ENCODE data around the gene FRYL. TPM values are rescaled to one million over a fixed set of nuclear protein-coding genes. Genes with fewer than 3 reads are reported as not detected.
"Not testable (repeated sequence)": the region's sequence is repeated elsewhere in the genome, so short reads cannot be mapped to it uniquely, and the experiment has no call there.

Gene FRYL
- total RNA-seq, 1 experiment from 2014 or later = 53.9 TPM

- H3K4me3 Mint-ChIP-seq (ENCODE audit: unreplicated experiment) = no peak overlapping the region
- H3K27me3 Mint-ChIP-seq (ENCODE audit: insufficient read depth, unreplicated experiment) = no peaks in the 10 kb centered on the region
- DNase-seq (ENCODE audit: unreplicated experiment) = no peak
- peaks cover 9% of the 10 kb centered on the region for H3K36me3 Mint-ChIP-seq (ENCODE audit: insufficient read depth, unreplicated experiment)
- no peak overlapping the region for H3K27ac Mint-ChIP-seq (ENCODE audit: low read depth, unreplicated experiment)
- intact Hi-C loops (cut with micrococcal nuclease) = no loop called here
- H3K4me1 Mint-ChIP-seq (ENCODE audit: insufficient read depth, unreplicated experiment) = peaks cover 11% of the 10 kb centered on the region
- CTCF ChIA-PET = interaction anchor here (1.0 kb wide), 1 partner anchor 227 kb away, joined by 3 read pairs; no protein-coding TSS in a partner anchor
- no peaks in the 10 kb centered on the region for H3K9me3 Mint-ChIP-seq (ENCODE audit: unreplicated experiment)
- no TSS peak for BruUV-seq (replicated peaks)
- POLR2A ChIA-PET = interaction anchor here (1.5 to 1.7 kb wide), 2 partner anchors 11 to 93 kb away, joined by 6 to 9 read pairs; partner anchors contain the start of gene FRYL
- TF ChIP-seq, protein P1, sequence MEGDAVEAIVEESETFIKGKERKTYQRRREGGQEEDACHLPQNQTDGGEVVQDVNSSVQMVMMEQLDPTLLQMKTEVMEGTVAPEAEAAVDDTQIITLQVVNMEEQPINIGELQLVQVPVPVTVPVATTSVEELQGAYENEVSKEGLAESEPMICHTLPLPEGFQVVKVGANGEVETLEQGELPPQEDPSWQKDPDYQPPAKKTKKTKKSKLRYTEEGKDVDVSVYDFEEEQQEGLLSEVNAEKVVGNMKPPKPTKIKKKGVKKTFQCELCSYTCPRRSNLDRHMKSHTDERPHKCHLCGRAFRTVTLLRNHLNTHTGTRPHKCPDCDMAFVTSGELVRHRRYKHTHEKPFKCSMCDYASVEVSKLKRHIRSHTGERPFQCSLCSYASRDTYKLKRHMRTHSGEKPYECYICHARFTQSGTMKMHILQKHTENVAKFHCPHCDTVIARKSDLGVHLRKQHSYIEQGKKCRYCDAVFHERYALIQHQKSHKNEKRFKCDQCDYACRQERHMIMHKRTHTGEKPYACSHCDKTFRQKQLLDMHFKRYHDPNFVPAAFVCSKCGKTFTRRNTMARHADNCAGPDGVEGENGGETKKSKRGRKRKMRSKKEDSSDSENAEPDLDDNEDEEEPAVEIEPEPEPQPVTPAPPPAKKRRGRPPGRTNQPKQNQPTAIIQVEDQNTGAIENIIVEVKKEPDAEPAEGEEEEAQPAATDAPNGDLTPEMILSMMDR (IDR thresholded peaks at IDR 0.05; ENCODE audit: unreplicated experiment) = no peak
Observed at GRCh38 chr4:48686369-48686768, 93.7 kb downstream of the FRYL start.

- Mint-ChIP-seq H3K4me3 (ENCODE audit: unreplicated experiment) (no peak overlapping the region), H3K9me3 (ENCODE audit: unreplicated experiment) (no peaks in the 10 kb centered on the region), H3K27me3 (ENCODE audit: insufficient read depth, unreplicated experiment) (no peaks in the 10 kb centered on the region), H3K36me3 (ENCODE audit: insufficient read depth, unreplicated experiment) (peaks cover 9% of the 10 kb centered on the region), H3K27ac (ENCODE audit: low read depth, unreplicated experiment) (no peak overlapping the region), H3K4me1 (ENCODE audit: insufficient read depth, unreplicated experiment) (peaks cover 12% of the 10 kb centered on the region)
- BruUV-seq (replicated peaks) = TSS peak; percentile 7
- POLR2A ChIA-PET = interaction anchor here (0.6 to 1.8 kb wide), 6 partner anchors 15 to 104 kb away, joined by 3 to 6 read pairs (median 3); partner anchors contain the start of gene FRYL
- TF ChIP-seq, protein P1 (IDR thresholded peaks at IDR 0.05; ENCODE audit: unreplicated experiment) = no peak
- intact Hi-C loops (cut with micrococcal nuclease) = loop anchor here (5.0 kb wide), 2 partner anchors 93 to 278 kb away; no protein-coding TSS in a partner anchor
- no peak for DNase-seq (ENCODE audit: unreplicated experiment)
- CTCF ChIA-PET = interaction anchor here (0.6 to 1.4 kb wide), 2 partner anchors 49 to 105 kb away, joined by 6 read pairs; no protein-coding TSS in a partner anchor
Observed at GRCh38 chr4:48683784-48684666, 96.1 kb downstream of the FRYL start.

DNA sequence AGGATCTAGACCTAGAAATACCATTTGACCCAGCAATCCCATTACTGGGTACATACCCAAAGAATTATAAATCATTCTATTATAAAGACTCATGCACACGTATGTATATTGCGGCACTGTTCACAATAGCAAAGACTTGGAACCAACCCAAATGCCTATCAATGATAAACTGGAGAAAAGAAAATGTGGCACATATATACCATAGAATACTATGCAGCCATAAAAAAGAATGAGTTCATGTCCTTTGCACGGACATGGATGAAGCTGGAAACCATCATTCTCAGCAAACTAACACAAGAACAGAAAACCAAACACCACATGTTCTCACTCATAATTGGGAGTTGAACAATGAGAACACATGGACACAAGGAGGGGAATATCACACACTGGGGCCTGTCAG, 97.2 kb downstream of the FRYL start:
- H3K9me3 Mint-ChIP-seq (ENCODE audit: unreplicated experiment); H3K4me3 Mint-ChIP-seq (ENCODE audit: unreplicated experiment); DNase-seq (ENCODE audit: unreplicated experiment); H3K36me3 Mint-ChIP-seq (ENCODE audit: insufficient read depth, unreplicated experiment); H3K27me3 Mint-ChIP-seq (ENCODE audit: insufficient read depth, unreplicated experiment); H3K27ac Mint-ChIP-seq (ENCODE audit: low read depth, unreplicated experiment); BruUV-seq (replicated peaks): not testable (repeated sequence)
- peaks cover 12% of the 10 kb centered on the region for H3K4me1 Mint-ChIP-seq (ENCODE audit: insufficient read depth, unreplicated experiment)
- POLR2A ChIA-PET = interaction anchor here (1.0 to 1.6 kb wide), 2 partner anchors 95 to 105 kb away, joined by 5 read pairs; no protein-coding TSS in a partner anchor
- intact Hi-C loops (cut with micrococcal nuclease) = loop anchor here (5.0 kb wide), 2 partner anchors 94 to 279 kb away; no protein-coding TSS in a partner anchor
- CTCF ChIA-PET = interaction anchor here (1.1 to 1.6 kb wide), 2 partner anchors 101 to 104 kb away, joined by 3 to 4 read pairs; no protein-coding TSS in a partner anchor

DNA sequence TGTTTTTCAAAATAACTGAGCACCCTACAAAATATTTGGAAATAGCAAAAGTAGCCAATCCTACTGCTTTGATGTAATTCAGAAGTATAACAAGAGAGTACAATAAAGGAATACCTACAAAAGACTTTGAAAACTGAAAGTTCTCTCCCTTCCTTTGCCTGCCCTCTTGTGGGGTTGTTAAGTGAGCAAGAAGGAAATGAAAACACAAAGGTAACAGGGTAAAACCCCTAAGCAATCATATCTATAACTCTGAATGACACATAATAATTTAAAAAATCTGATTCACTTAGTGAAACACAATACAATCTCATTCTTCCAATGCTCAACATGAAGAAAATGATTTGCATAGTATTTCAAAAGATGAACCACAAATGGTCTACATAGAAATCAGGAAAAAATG, 98.2 kb downstream of the FRYL start:
- peaks cover 9% of the 10 kb centered on the region for H3K36me3 Mint-ChIP-seq (ENCODE audit: insufficient read depth, unreplicated experiment)
- no peaks in the 10 kb centered on the region for H3K27me3 Mint-ChIP-seq (ENCODE audit: insufficient read depth, unreplicated experiment)
- no peaks in the 10 kb centered on the region for H3K9me3 Mint-ChIP-seq (ENCODE audit: unreplicated experiment)
- H3K4me3 Mint-ChIP-seq (ENCODE audit: unreplicated experiment) = no peak overlapping the region
- POLR2A ChIA-PET = interaction anchor here (0.5 to 3.5 kb wide), 5 partner anchors 11 to 104 kb away, joined by 3 to 24 read pairs (median 5); partner anchors contain the start of gene FRYL
- intact Hi-C loops (cut with micrococcal nuclease) = loop anchor here (1.0 to 5.0 kb wide), 3 partner anchors 95 to 280 kb away; no protein-coding TSS in a partner anchor
- DNase-seq (ENCODE audit: unreplicated experiment) = peak; percentile 45
- TF ChIP-seq, protein P1 (IDR thresholded peaks at IDR 0.05; ENCODE audit: unreplicated experiment) = peak; percentile 29
- no TSS peak for BruUV-seq (replicated peaks)
- CTCF ChIA-PET = interaction anchor here (0.6 to 3.2 kb wide), 5 partner anchors 11 to 103 kb away, joined by 3 to 21 read pairs (median 4); no protein-coding TSS in a partner anchor
- no peak overlapping the region for H3K27ac Mint-ChIP-seq (ENCODE audit: low read depth, unreplicated experiment)
- H3K4me1 Mint-ChIP-seq (ENCODE audit: insufficient read depth, unreplicated experiment) = peaks cover 12% of the 10 kb centered on the region
